Liver (tissue), 9 donors: ENCODE data around the gene NOCT. TPM values are rescaled to one million over a fixed set of nuclear protein-coding genes. Genes with fewer than 3 reads are reported as not detected.
"Not testable (repeated sequence)": the region's sequence is repeated elsewhere in the genome, so short reads cannot be mapped to it uniquely, and the experiment has no call there.

Experiments used
- DNase-seq: peaks from one replicate; pipeline ENCODE4 v3.0.0-alpha.2; 2017; ENCODE audit warnings: low spot score
- H3K27ac ChIP-seq, 2 donors: one replicate each; pipeline ENCODE4 v1.7.0; 2013; ENCODE audit warnings: inconsistent platforms in 2 of 2, low read length in 2 of 2, control low read depth in 1 of 2, low read depth in 1 of 2, mild to moderate bottlenecking in 1 of 2
- H3K27me3 ChIP-seq, 4 donors: one replicate each; pipeline versions ENCODE4 v1.6.1 to v1.7.0; 2013; ENCODE audit warnings: low read length in 3 of 4, inconsistent platforms in 1 of 4, mild to moderate bottlenecking in 1 of 4, moderate library complexity in 1 of 4; ENCODE audit not compliant: control insufficient read depth in 4 of 4, insufficient read depth in 4 of 4
- H3K36me3 ChIP-seq, 4 donors: one replicate each; pipeline versions ENCODE4 v1.6.1 to v1.7.0; 2013; ENCODE audit warnings: low read length in 3 of 4, mild to moderate bottlenecking in 3 of 4, low read depth in 1 of 4, moderate library complexity in 1 of 4; ENCODE audit not compliant: control insufficient read depth in 4 of 4, insufficient read depth in 3 of 4
- H3K4me1 ChIP-seq, 4 donors: one replicate each; pipeline versions ENCODE4 v1.6.1 to v1.7.0; 2013; ENCODE audit warnings: low read length in 3 of 4, mild to moderate bottlenecking in 3 of 4, moderate library complexity in 1 of 4; ENCODE audit not compliant: control insufficient read depth in 4 of 4, insufficient read depth in 4 of 4
- H3K4me3 ChIP-seq, 3 donors: one replicate each; pipeline versions ENCODE4 v1.6.1 to v1.7.0; 2013; ENCODE audit warnings: low read length in 3 of 3, control low read depth in 1 of 3, low read depth in 1 of 3, mild to moderate bottlenecking in 1 of 3
- H3K9ac ChIP-seq, 2 donors: one replicate each; pipeline ENCODE4 v1.7.0; 2013; ENCODE audit warnings: low read length in 2 of 2, mild to moderate bottlenecking in 2 of 2, moderate library complexity in 2 of 2, control low read depth in 1 of 2, low read depth in 1 of 2
- H3K9me3 ChIP-seq, 4 donors: one replicate each; pipeline versions ENCODE4 v1.6.1 to v1.7.0; 2013; ENCODE audit warnings: low read length in 3 of 4; ENCODE audit not compliant: control insufficient read depth in 4 of 4
- ATF3 ChIP-seq: IDR thresholded peaks from 2 replicates; pipeline ENCODE4 v1.6.1; 2016; ENCODE audit warnings: antibody characterized with exemption
- CTCF ChIP-seq: fragments of 150-350 bp; IDR thresholded peaks from 2 replicates; pipeline ENCODE4 v1.5.1; 2017; ENCODE audit warnings: improper control_type of control experiment, low read depth, low read length; ENCODE audit not compliant: missing input control
- EGR1 ChIP-seq, 2 donors: IDR thresholded peaks; 2 replicates each; pipeline ENCODE4 v1.6.1; 2016 to 2018; ENCODE audit warnings: antibody characterized with exemption in 2 of 2, low read depth in 2 of 2
- FOXA1 ChIP-seq: IDR thresholded peaks from 2 replicates; pipeline ENCODE4 v1.6.1; 2016; ENCODE audit warnings: antibody characterized with exemption
- FOXA2 ChIP-seq: IDR thresholded peaks from 2 replicates; pipeline ENCODE4 v1.6.1; 2016; ENCODE audit warnings: antibody characterized with exemption
- GABPA ChIP-seq, 2 donors: IDR thresholded peaks in 1 of 2; conservative IDR thresholded peaks in 1 of 2; 2 replicates each; pipeline ENCODE4 v1.6.1; 2016; ENCODE audit warnings: antibody characterized with exemption in 2 of 2, mild to moderate bottlenecking in 1 of 2, moderate library complexity in 1 of 2
- HNF4A ChIP-seq, 2 donors: conservative IDR thresholded peaks; 2 replicates each; pipeline ENCODE4 v1.6.1; 2016; ENCODE audit warnings: antibody characterized with exemption in 2 of 2, mild to moderate bottlenecking in 2 of 2
- HNF4G ChIP-seq: IDR thresholded peaks from 2 replicates; pipeline ENCODE4 v1.6.1; 2016; ENCODE audit warnings: antibody characterized with exemption
- JUND ChIP-seq, 2 donors: IDR thresholded peaks; 2 replicates each; pipeline ENCODE4 v1.6.1; 2016; ENCODE audit warnings: antibody characterized with exemption in 2 of 2
- MAX ChIP-seq: IDR thresholded peaks from 2 replicates; pipeline ENCODE4 v1.6.1; 2016; ENCODE audit warnings: antibody characterized with exemption
- NR2F2 ChIP-seq: IDR thresholded peaks from 2 replicates; pipeline ENCODE4 v1.6.1; 2016; ENCODE audit warnings: antibody characterized with exemption
- RAD21 ChIP-seq, 2 donors: IDR thresholded peaks; 2 replicates each; pipeline ENCODE4 v1.6.1; 2016; ENCODE audit warnings: antibody characterized with exemption in 2 of 2, mild to moderate bottlenecking in 2 of 2
- REST ChIP-seq: IDR thresholded peaks from 2 replicates; pipeline ENCODE4 v1.6.1; 2016; ENCODE audit warnings: antibody characterized with exemption, mild to moderate bottlenecking
- RXRA ChIP-seq, 2 donors: IDR thresholded peaks; 2 replicates each; pipeline ENCODE4 v1.6.1; 2017 to 2018; ENCODE audit warnings: antibody characterized with exemption in 2 of 2, mild to moderate bottlenecking in 1 of 2
- SP1 ChIP-seq: IDR thresholded peaks from 2 replicates; pipeline ENCODE4 v1.6.1; 2018; ENCODE audit warnings: antibody characterized with exemption, mild to moderate bottlenecking
- TAF1 ChIP-seq: conservative IDR thresholded peaks from 2 replicates; pipeline ENCODE4 v1.6.1; 2016; ENCODE audit warnings: antibody characterized with exemption, mild to moderate bottlenecking
- YY1 ChIP-seq: IDR thresholded peaks from 2 replicates; pipeline ENCODE4 v1.6.1; 2016; ENCODE audit warnings: antibody characterized with exemption, mild to moderate bottlenecking
- ZBTB33 ChIP-seq: IDR thresholded peaks from 2 replicates; pipeline ENCODE4 v1.6.1; 2016; ENCODE audit warnings: antibody characterized with exemption
- WGBS: extraction: QIAGEN DNeasy Blood & Tissue Kit; methylation state at CpG from one replicate; pipeline ENCODE4 v1.1.7; 2013; 5-methylcytosine and 5-hydroxymethylcytosine counted together
- polyA plus RNA-seq, 2 donors: library from polyadenylated mRNA; stranded (reverse) in 1 of 2; unstranded in 1 of 2; fragments of 200-250 nt in 1 of 2; fragments of >200 nt in 1 of 2; fragmentation: Nextera tagmentation in 1 of 2; extraction: Ambion mirVana in 1 of 2; gene quantifications; one replicate each; pipeline versions ENCODE4 v1.2.1 to v1.2.3, GENCODE V29; 2013 to 2015
- total RNA-seq, 2 donors: library from RNA; depleted of rRNA; stranded (reverse); fragments of >200 nt; gene quantifications; one replicate each; pipeline ENCODE4 v1.2.3, GENCODE V29; 2014
- donor health status: healthy.
- donor health status: healthy.
- donor health status: healthy.
- donor health status: healthy.
- donor health status: healthy.

NOCT gene
- total and polyA plus RNA-seq, 4 donors: 2.8 to 11.9 (median 4.3) TPM

- Histone ChIP-seq H3K9me3 (no peaks in the 10 kb centered on the region), H3K36me3 (peaks cover 3 to 25% (median 9%) of the 10 kb centered on the region in 4 donors), H3K27me3 (no peaks in the 10 kb centered on the region), H3K4me3 (no peak overlapping the region), H3K4me1 (no peaks in the 10 kb centered on the region), H3K27ac (no peak overlapping the region), H3K9ac (no peak overlapping the region)
- no peak for DNase-seq
- WGBS: 96% methylated on average over 1 of the region's 1 CpG
- no peak for TF ChIP-seq ATF3
- TF ChIP-seq RXRA (IDR thresholded peaks at IDR 0.05): no peak
- no peak for TF ChIP-seq HNF4A (conservative IDR thresholded peaks at IDR 0.05)
- TF ChIP-seq JUND (IDR thresholded peaks at IDR 0.05): no peak
Measured at GRCh38 chr4:139053909-139054308, 38.3 kb downstream of the NOCT start.

GRCh38 chr4:139054791-139055505 lies 39.4 kb downstream of the NOCT start:
- no peak for TF ChIP-seq YY1
- no peak for TF ChIP-seq FOXA1
- no peak for TF ChIP-seq REST
- TF ChIP-seq HNF4A (conservative IDR thresholded peaks at IDR 0.05): no peak
- TF ChIP-seq NR2F2: no peak
- TF ChIP-seq MAX: no peak
- TF ChIP-seq CTCF: no peak
- TF ChIP-seq ATF3: no peak
- TF ChIP-seq GABPA (IDR thresholded peaks at IDR 0.05 in 1 of 2, conservative IDR thresholded peaks at IDR 0.05 in 1 of 2): no peak
- TF ChIP-seq HNF4G: no peak
- TF ChIP-seq TAF1: no peak
- TF ChIP-seq RXRA (IDR thresholded peaks at IDR 0.05): no peak
- no peak for TF ChIP-seq RAD21 (IDR thresholded peaks at IDR 0.05)
- TF ChIP-seq EGR1 (IDR thresholded peaks at IDR 0.05; ENCODE audit: low read depth in 2 of 2): no peak
- no peak for TF ChIP-seq FOXA2
- no peak for TF ChIP-seq ZBTB33
- TF ChIP-seq JUND (IDR thresholded peaks at IDR 0.05): no peak
- TF ChIP-seq SP1: no peak
- peaks cover 3 to 34% (median 18%) of the 10 kb centered on the region in 4 donors for H3K36me3 ChIP-seq
- WGBS: 51% methylated on average over 1 of the region's 1 CpG
- no peaks in the 10 kb centered on the region for H3K4me1 ChIP-seq
- no peak for DNase-seq
- no peaks in the 10 kb centered on the region for H3K9me3 ChIP-seq
- H3K27ac ChIP-seq: no peak overlapping the region
- no peak overlapping the region for H3K4me3 ChIP-seq
- H3K9ac ChIP-seq: no peak overlapping the region
- H3K27me3 ChIP-seq: no peaks in the 10 kb centered on the region

- DNase-seq, H3K27me3 ChIP-seq, H3K27ac ChIP-seq, H3K4me3 ChIP-seq, H3K9me3 ChIP-seq, H3K9ac ChIP-seq, H3K4me1 ChIP-seq: not testable (repeated sequence)
- 58% methylated on average over 4 of the region's 4 CpGs for WGBS
- H3K36me3 ChIP-seq: peaks cover 4 to 47% (median 38%) of the 10 kb centered on the region in 4 donors
Measured at GRCh38 chr4:139059026-139059425, 43.4 kb downstream of the NOCT start.
